GM18867 (cell line): ENCODE results near the gene PCDH15.
"Not testable (repeated sequence)": the region's sequence is repeated elsewhere in the genome, so short reads cannot be mapped to it uniquely, and the experiment has no call there.

ENCODE experiments used
- ATAC-seq: cut with Tn5 transposase; IDR thresholded peaks from one replicate; pipeline ENCODE4 v1.9.1; 2021; ENCODE audit warnings: mild to moderate bottlenecking, moderate library complexity; ENCODE audit not compliant: unreplicated experiment

The PCDH15 gene

DNA sequence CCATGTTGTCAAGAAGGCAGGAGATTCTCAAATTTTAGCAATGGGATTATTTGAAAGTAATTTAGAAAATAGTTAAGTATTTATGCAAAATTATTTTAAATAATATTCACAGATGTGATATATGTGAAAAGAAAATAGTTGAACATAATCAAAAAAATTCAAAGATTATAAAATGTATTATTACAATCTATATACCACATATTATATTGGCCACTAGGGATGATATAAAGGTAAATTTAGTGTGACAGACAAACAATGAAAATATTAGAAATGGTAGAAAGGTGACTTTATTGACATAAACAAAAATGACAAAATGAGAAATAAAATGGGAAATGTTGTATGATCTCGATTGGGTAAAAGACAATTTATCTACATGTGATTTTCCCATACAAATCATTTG, 385.5 kb downstream of the PCDH15 start:
- ATAC-seq, result no peak

GRCh38 chr10:54402576-54402975, 398.5 kb downstream of the PCDH15 start:
- ATAC-seq, result no peak

GRCh38 chr10:54396031-54396430, 405.0 kb downstream of the PCDH15 start:
- no peak for ATAC-seq

- ATAC-seq, result not testable (repeated sequence)
These were observed 406.4 kb downstream of the PCDH15 start for GRCh38 chr10:54394598-54394997.

GRCh38 chr10:54372179-54372578, 428.9 kb downstream of the PCDH15 start:
- no peak for ATAC-seq

DNA sequence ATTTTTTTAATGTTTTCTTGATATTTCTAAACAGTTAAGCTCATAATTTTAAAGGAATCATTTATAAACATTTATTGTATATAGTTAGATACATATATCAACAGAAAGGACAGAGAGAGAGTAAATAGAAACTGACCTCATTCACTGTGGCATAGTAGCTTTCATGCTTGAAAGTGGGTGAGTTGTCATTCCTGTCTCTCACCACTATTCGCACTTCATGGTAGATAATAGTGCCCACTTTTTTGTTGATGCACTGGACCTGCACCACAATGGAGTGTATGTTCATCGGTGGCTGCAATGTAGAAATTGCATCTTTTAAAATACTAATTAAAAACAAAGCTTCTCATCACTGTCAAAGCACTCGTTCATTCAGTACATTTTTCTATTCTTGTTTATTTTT, 432.0 kb downstream of the PCDH15 start:
- ATAC-seq, result no peak

DNA sequence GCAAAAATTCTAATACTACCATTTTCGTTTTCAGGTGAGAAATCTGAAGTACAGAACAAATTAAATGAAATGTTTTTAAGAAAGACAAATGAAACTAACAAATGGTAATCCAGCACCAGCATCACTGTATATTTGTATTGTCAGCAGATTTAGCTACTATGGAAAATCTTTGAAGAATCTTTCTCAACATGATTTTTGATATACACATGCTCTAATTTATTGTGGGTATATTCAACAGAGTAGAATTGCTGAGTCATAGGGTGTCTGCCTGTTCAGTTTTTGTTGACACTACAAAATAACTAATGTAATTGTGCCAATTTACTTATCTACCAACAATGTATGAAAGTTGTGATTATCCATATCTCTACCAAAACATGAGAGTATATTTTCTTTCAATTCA, 437.6 kb downstream of the PCDH15 start:
- ATAC-seq, result no peak

DNA sequence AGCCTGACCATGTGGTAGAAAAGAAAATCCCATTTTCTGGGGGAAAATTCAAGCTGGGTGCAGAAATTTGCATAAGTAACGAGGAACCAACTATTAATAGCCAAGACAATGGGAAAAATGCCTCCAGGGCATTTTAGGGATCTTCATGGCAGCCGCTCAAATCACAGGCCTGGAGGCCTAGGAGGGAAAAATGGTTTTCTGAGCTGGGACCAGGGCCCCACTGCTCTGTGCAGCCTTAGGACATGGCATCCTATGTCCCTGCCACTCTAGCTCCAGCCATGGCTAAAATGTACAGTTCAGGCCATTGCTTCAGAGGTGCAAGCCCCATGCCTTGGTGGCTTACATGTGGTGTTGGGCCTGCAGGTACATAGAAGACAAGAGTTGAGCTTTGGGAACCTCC, 459.0 kb downstream of the PCDH15 start:
- ATAC-seq, result no peak

- no peak for ATAC-seq
These were observed 465.7 kb downstream of the PCDH15 start for GRCh38 chr10:54335296-54335695.

DNA sequence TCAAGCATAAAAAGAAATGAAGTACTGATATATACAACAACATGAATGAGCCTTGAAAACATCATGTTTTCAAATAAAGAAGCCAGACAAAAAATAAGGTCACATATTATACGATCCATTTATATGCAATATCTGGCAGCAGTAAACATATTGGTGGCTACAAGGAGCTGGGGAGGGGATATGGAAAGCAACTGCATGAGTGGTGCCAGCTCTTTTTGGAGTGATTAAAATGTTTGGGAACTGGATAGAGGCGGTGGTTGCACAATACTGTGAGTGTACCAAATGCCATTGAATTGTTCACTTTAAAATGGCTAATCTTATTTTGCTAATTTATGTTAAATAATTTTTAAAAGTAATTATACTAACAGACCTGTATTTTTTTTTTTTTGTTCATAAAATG, 481.7 kb downstream of the PCDH15 start:
- no peak for ATAC-seq

DNA sequence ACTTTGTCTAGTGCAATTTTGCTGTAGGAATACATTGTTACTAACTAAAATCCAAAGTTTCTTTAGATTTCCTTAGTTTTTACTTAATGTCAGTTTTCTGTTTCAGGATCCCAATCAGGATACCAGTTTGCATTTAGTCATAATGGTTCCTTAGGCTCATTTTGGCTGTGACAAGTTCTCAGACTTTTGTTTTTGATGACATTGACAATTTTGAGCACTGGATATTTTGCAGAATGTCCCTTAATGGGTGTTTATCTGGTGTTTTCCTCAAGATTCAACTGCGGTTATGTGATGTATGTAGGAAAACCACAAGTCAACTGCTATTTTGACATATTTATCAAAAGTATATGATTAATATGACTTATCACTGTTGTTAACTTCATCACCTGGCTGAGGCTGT, 482.6 kb downstream of the PCDH15 start:
- no peak for ATAC-seq

GRCh38 chr10:54314430-54314829, 486.6 kb downstream of the PCDH15 start:
- ATAC-seq, result no peak

GRCh38 chr10:54284526-54285193, 516.4 kb downstream of the PCDH15 start:
- no peak for ATAC-seq

GRCh38 chr10:54282012-54282411, 519.0 kb downstream of the PCDH15 start:
- no peak for ATAC-seq

GRCh38 chr10:54266395-54266794, 534.6 kb downstream of the PCDH15 start:
- ATAC-seq, result no peak

- no peak for ATAC-seq
These were observed 538.3 kb downstream of the PCDH15 start for GRCh38 chr10:54262726-54263125.

DNA sequence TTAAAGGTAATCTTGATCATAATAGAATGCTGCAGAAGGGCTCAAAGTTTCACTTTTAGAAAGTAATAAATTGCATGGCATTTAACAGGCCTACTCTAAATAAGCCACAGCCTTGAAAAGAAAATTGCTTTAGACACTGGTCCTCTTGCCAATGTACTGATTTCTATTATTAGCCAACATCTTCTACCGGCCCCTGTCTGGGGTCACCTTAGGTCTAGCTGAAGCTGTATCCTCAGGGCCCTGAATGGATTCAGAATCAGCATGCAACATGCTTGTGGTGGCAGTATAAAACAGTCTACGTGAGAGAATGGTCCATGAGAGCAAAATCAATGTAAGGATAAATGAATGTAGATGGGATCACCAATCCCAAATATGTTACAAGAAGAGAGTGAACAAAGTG, 541.9 kb downstream of the PCDH15 start:
- ATAC-seq, result no peak

GRCh38 chr10:54234832-54235231, 566.2 kb downstream of the PCDH15 start:
- ATAC-seq, result no peak

DNA sequence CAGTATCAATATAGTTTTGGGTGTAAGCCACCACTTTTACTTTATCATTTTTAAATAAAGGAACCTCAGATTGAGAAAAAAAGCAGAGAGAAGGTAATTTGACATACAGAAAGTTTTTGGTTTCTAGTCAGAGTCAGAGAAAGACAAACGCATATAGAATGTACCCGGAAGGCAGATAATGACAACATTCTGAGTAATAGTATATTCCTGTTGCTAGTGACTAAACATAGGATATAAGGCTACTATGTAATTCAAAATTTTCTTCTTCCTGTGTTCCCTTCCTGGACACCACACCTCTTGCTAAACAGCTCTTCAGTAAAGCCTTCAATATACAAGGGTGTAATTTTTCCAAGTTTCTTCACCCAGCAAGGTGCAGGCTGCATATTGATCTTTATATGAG, 597.6 kb downstream of the PCDH15 start:
- no peak for ATAC-seq

DNA sequence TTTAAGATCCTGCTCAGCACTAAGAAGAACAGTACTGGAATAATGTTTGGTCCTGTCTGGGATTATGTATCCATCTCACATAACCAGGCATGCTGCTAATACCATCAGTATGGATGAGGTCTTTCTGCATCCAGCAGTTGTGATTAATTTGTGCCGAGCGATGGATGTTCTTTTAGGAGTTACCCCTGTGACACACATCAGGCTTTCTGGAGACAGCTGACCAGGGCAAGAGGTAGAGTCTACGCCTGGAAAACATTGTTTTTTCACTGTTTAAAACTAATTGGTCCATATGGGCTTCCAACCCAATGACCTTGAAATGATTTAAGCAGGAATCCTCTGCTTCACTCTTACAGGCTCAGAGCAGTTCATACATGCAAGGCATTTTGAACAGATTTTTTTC, 603.0 kb downstream of the PCDH15 start:
- ATAC-seq, result no peak

- peak; percentile 64 for ATAC-seq
These were observed 606.2 kb downstream of the PCDH15 start for GRCh38 chr10:54194806-54195205.

DNA sequence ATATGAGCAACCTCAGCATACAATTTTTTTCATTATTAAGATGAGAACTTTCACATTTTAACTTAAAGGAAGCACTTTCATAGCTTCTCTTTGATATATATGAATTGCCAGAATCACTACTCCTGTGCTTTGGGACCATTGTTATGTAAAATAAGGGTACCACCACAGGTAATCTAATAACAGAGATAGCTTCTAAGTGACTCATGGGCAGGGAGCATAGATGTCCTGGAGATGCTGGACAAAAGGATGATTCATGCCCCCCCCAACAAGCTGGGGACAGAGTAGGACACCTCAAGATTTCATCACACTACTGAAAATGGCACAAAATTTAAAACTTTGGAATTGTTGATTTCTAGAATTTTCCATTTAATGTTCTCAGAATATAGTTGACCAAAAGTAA, 641.1 kb downstream of the PCDH15 start:
- no peak for ATAC-seq

- no peak for ATAC-seq
These were observed 652.5 kb downstream of the PCDH15 start for GRCh38 chr10:54148508-54148907.
